DND-41 (cell line): ENCODE results near the gene RIN2.

Experiments
- ATAC-seq: fragments of 200-7000 bp; cut with Tn5 transposase; 3 replicates; pipeline ENCODE4 v1.9.1; 2021; ENCODE audit warnings: low read depth; ENCODE audit not compliant: insufficient read depth
- DNase-seq: peaks from one replicate; pipeline ENCODE4 v3.0.0-alpha.2; 2020
- H2AFZ ChIP-seq: 2 replicates; pipeline ENCODE4 v1.6.0; 2012; ENCODE audit warnings: low read depth, low read length
- H3K27ac ChIP-seq: 2 replicates; pipeline ENCODE4 v1.5.1; 2012; ENCODE audit warnings: low read length, inconsistent platforms
- H3K27me3 ChIP-seq: fragments of 200-600 bp; sonication (generic); 2 replicates; pipeline ENCODE4 v1.6.0; 2012; ENCODE audit warnings: low read length, mild to moderate bottlenecking, inconsistent platforms; ENCODE audit not compliant: insufficient read depth, poor library complexity
- H3K36me3 ChIP-seq: 2 replicates; pipeline ENCODE4 v1.5.1; 2012; ENCODE audit warnings: low read length, inconsistent platforms; ENCODE audit not compliant: insufficient read depth
- H3K4me1 ChIP-seq: 2 replicates; pipeline ENCODE4 v1.5.1; 2012; ENCODE audit warnings: mild to moderate bottlenecking, low read length; ENCODE audit not compliant: insufficient read depth
- H3K4me2 ChIP-seq: 2 replicates; pipeline ENCODE4 v1.6.0; 2012; ENCODE audit warnings: mild to moderate bottlenecking, moderate library complexity, low read length, inconsistent platforms; ENCODE audit not compliant: insufficient read depth
- H3K4me3 ChIP-seq, 2 experiments: fragments of 200-600 bp in 1 of 2; shearing (Covaris generic) in 1 of 2; 2 replicates each; pipeline ENCODE4 v1.5.1; 2012 to 2016; ENCODE audit warnings: inconsistent platforms in 2 of 2, low read length in 2 of 2, mild to moderate bottlenecking in 2 of 2, low read depth in 1 of 2, moderate library complexity in 1 of 2
- H3K79me2 ChIP-seq: 2 replicates; pipeline ENCODE4 v1.6.0; 2012; ENCODE audit warnings: low read length, inconsistent platforms; ENCODE audit not compliant: insufficient read depth
- H3K9ac ChIP-seq: 2 replicates; pipeline ENCODE4 v1.6.0; 2012; ENCODE audit warnings: low read depth, mild to moderate bottlenecking, inconsistent platforms, low read length, moderate library complexity
- H3K9me3 ChIP-seq: 2 replicates; pipeline ENCODE4 v1.5.1; 2012; ENCODE audit warnings: low read length, moderate library complexity, mild to moderate bottlenecking, inconsistent platforms; ENCODE audit not compliant: insufficient read depth, severe bottlenecking
- H4K20me1 ChIP-seq: 2 replicates; pipeline ENCODE4 v1.6.0; 2012; ENCODE audit warnings: low read length; ENCODE audit not compliant: insufficient read depth
- CTCF ChIP-seq: IDR thresholded peaks from 2 replicates; pipeline ENCODE4 v1.5.1; 2012; ENCODE audit warnings: borderline replicate concordance, low read length, moderate library complexity, mild to moderate bottlenecking; ENCODE audit not compliant: poor library complexity, severe bottlenecking; ENCODE audit errors: extremely low read depth
- EZH2 ChIP-seq: IDR thresholded peaks from 3 replicates; pipeline ENCODE4 v1.6.1; 2012; ENCODE audit warnings: borderline replicate concordance, low read depth, mild to moderate bottlenecking, moderate library complexity, low read length, inconsistent platforms; ENCODE audit not compliant: severe bottlenecking

RIN2 gene

GRCh38 chr20:19774135-19774933, 16.3 kb downstream of the RIN2 start:
- H3K27ac ChIP-seq, result no peak overlapping the region
- DNase-seq (no peak), ATAC-seq (no peak)
- no peaks in the 10 kb centered on the region for H3K4me1 ChIP-seq
- H4K20me1 ChIP-seq, result no peaks in the 10 kb centered on the region
- no peaks in the 10 kb centered on the region for H3K27me3 ChIP-seq
- no peaks in the 10 kb centered on the region for H3K79me2 ChIP-seq
- no peak overlapping the region for H3K9ac ChIP-seq
- no peak overlapping the region for H3K4me2 ChIP-seq
- no peak overlapping the region for H2AFZ ChIP-seq
- no peaks in the 10 kb centered on the region for H3K36me3 ChIP-seq
- no peaks in the 10 kb centered on the region for H3K9me3 ChIP-seq
- no peak for TF ChIP-seq CTCF
- TF ChIP-seq EZH2, result no peak
- no peak overlapping the region for H3K4me3 ChIP-seq

- no peaks in the 10 kb centered on the region for H4K20me1 ChIP-seq
- no peaks in the 10 kb centered on the region for H3K9me3 ChIP-seq
- no peaks in the 10 kb centered on the region for H3K36me3 ChIP-seq
- DNase-seq, result no peak
- TF ChIP-seq EZH2, result no peak
- TF ChIP-seq CTCF, result no peak
- H3K9ac ChIP-seq, result no peak overlapping the region
- no peaks in the 10 kb centered on the region for H3K4me1 ChIP-seq
- no peak overlapping the region for H3K27ac ChIP-seq
- no peak overlapping the region for H2AFZ ChIP-seq
- H3K79me2 ChIP-seq, result no peaks in the 10 kb centered on the region
- H3K4me2 ChIP-seq, result no peak overlapping the region
- no peaks in the 10 kb centered on the region for H3K27me3 ChIP-seq
- ATAC-seq, result no peak
- H3K4me3 ChIP-seq, result no peak overlapping the region
These were observed 17.5 kb downstream of the RIN2 start for GRCh38 chr20:19775353-19776253.

- no peaks in the 10 kb centered on the region for H3K79me2 ChIP-seq
- no peak overlapping the region for H3K4me2 ChIP-seq
- H3K9ac ChIP-seq, result no peak overlapping the region
- no peaks in the 10 kb centered on the region for H4K20me1 ChIP-seq
- H3K4me3 ChIP-seq, result no peak overlapping the region
- H3K4me1 ChIP-seq, result no peaks in the 10 kb centered on the region
- H3K27ac ChIP-seq, result no peak overlapping the region
- no peaks in the 10 kb centered on the region for H3K36me3 ChIP-seq
- H2AFZ ChIP-seq, result no peak overlapping the region
- H3K9me3 ChIP-seq, result no peaks in the 10 kb centered on the region
- DNase-seq, result no peak
- no peaks in the 10 kb centered on the region for H3K27me3 ChIP-seq
- ATAC-seq, result no peak
- TF ChIP-seq EZH2, result no peak
- no peak for TF ChIP-seq CTCF
These were observed 19.3 kb downstream of the RIN2 start for GRCh38 chr20:19777315-19777714.
